ENCODE results near the gene GRID1. TPM values are rescaled to one million over a fixed set of nuclear protein-coding genes. Genes with fewer than 3 reads are reported as not detected.
"Not testable (repeated sequence)": the region's sequence is repeated elsewhere in the genome, so short reads cannot be mapped to it uniquely, and the experiment has no call there.

GRID1 gene
- total and polyA plus RNA-seq, 2 experiments from 2014 or later, result not detected

- 43% methylated on average over 7 of the region's 7 CpGs for WGBS, 2 experiments (ENCODE audit: low coverage in 1 of 2, low lambda C conversion rate in 2 of 2, missing lambda C conversion rate in 2 of 2)
- Histone ChIP-seq H3K9ac (no peak overlapping the region), H3K4me3 (no peak overlapping the region), H3K9me3 (ENCODE audit: low read depth) (no peaks in the 10 kb centered on the region), H3K4me1 (ENCODE audit: insufficient read depth) (no peaks in the 10 kb centered on the region), H3K36me3 (ENCODE audit: low read depth) (no peaks in the 10 kb centered on the region), H3K4me2 (ENCODE audit: unreplicated experiment) (no peak overlapping the region), H3K27ac (no peak overlapping the region), H4K20me1 (ENCODE audit: insufficient read depth) (no peaks in the 10 kb centered on the region), H3F3A (ENCODE audit: insufficient read depth) (no peaks in the 10 kb centered on the region), H3K27me3 (replicated peaks; ENCODE audit: insufficient read depth) (no peaks in the 10 kb centered on the region), H3K9me2 (ENCODE audit: insufficient read depth) (no peaks in the 10 kb centered on the region), H3K79me2 (ENCODE audit: insufficient read depth) (no peaks in the 10 kb centered on the region), H2AFZ (no peak overlapping the region)
- in situ Hi-C loops (cut with MboI), result no loop called here
- DNase-seq, result no peak
- TF ChIP-seq EZH2phosphoT487 (IDR thresholded peaks at IDR 0.05; ENCODE audit: insufficient read depth, low read depth), result no peak
- TF ChIP-seq EZH2 (IDR thresholded peaks at IDR 0.05; ENCODE audit: insufficient read depth, poor library complexity, severe bottlenecking), result no peak
Measured at GRCh38 chr10:85946713-85947326, 419.8 kb downstream of the GRID1 start.

GRCh38 chr10:85936161-85936560, 430.4 kb downstream of the GRID1 start:
- no peak overlapping the region for H3K4me3 ChIP-seq
- H3F3A ChIP-seq (ENCODE audit: insufficient read depth), result no peaks in the 10 kb centered on the region
- no peak overlapping the region for H2AFZ ChIP-seq
- no peaks in the 10 kb centered on the region for H3K9me2 ChIP-seq (ENCODE audit: insufficient read depth)
- 46 to 47% methylated on average over 1 of the region's 1 CpG for WGBS, 2 experiments (ENCODE audit: low coverage in 1 of 2, low lambda C conversion rate in 2 of 2, missing lambda C conversion rate in 2 of 2)
- TF ChIP-seq EZH2 (IDR thresholded peaks at IDR 0.05; ENCODE audit: insufficient read depth, poor library complexity, severe bottlenecking), result no peak
- TF ChIP-seq EZH2phosphoT487 (IDR thresholded peaks at IDR 0.05; ENCODE audit: insufficient read depth, low read depth), result no peak
- H3K9me3 ChIP-seq (ENCODE audit: low read depth), result no peaks in the 10 kb centered on the region
- no peak overlapping the region for H3K9ac ChIP-seq
- no peaks in the 10 kb centered on the region for H3K36me3 ChIP-seq (ENCODE audit: low read depth)
- no peak for DNase-seq
- no peaks in the 10 kb centered on the region for H3K79me2 ChIP-seq (ENCODE audit: insufficient read depth)
- no peaks in the 10 kb centered on the region for H3K4me1 ChIP-seq (ENCODE audit: insufficient read depth)
- no peaks in the 10 kb centered on the region for H4K20me1 ChIP-seq (ENCODE audit: insufficient read depth)
- in situ Hi-C loops (cut with MboI), result no loop called here
- no peak overlapping the region for H3K4me2 ChIP-seq (ENCODE audit: unreplicated experiment)
- H3K27ac ChIP-seq, result no peak overlapping the region
- H3K27me3 ChIP-seq (replicated peaks; ENCODE audit: insufficient read depth), result no peaks in the 10 kb centered on the region

GRCh38 chr10:85934586-85934985, 432.0 kb downstream of the GRID1 start:
- no peaks in the 10 kb centered on the region for H4K20me1 ChIP-seq (ENCODE audit: insufficient read depth)
- no peak for DNase-seq
- H3K27ac ChIP-seq, result no peak overlapping the region
- WGBS, 2 experiments (ENCODE audit: low coverage in 1 of 2, low lambda C conversion rate in 2 of 2, missing lambda C conversion rate in 2 of 2), result 12 to 28% methylated on average over 3 of the region's 3 CpGs
- H3F3A ChIP-seq (ENCODE audit: insufficient read depth), result no peaks in the 10 kb centered on the region
- no peaks in the 10 kb centered on the region for H3K36me3 ChIP-seq (ENCODE audit: low read depth)
- H2AFZ ChIP-seq, result no peak overlapping the region
- no peaks in the 10 kb centered on the region for H3K79me2 ChIP-seq (ENCODE audit: insufficient read depth)
- no peak overlapping the region for H3K9ac ChIP-seq
- no peak overlapping the region for H3K4me3 ChIP-seq
- H3K9me3 ChIP-seq (ENCODE audit: low read depth), result no peaks in the 10 kb centered on the region
- in situ Hi-C loops (cut with MboI), result no loop called here
- TF ChIP-seq EZH2phosphoT487 (IDR thresholded peaks at IDR 0.05; ENCODE audit: insufficient read depth, low read depth) (no peak), EZH2 (IDR thresholded peaks at IDR 0.05; ENCODE audit: insufficient read depth, poor library complexity, severe bottlenecking) (no peak)
- no peaks in the 10 kb centered on the region for H3K9me2 ChIP-seq (ENCODE audit: insufficient read depth)
- H3K27me3 ChIP-seq (replicated peaks; ENCODE audit: insufficient read depth), result no peaks in the 10 kb centered on the region
- H3K4me1 ChIP-seq (ENCODE audit: insufficient read depth), result no peaks in the 10 kb centered on the region
- no peak overlapping the region for H3K4me2 ChIP-seq (ENCODE audit: unreplicated experiment)

- H3K4me1 ChIP-seq (ENCODE audit: insufficient read depth); H3K79me2 ChIP-seq (ENCODE audit: insufficient read depth); H3K27me3 ChIP-seq (replicated peaks; ENCODE audit: insufficient read depth); H3K36me3 ChIP-seq (ENCODE audit: low read depth); H3K4me2 ChIP-seq (ENCODE audit: unreplicated experiment); H4K20me1 ChIP-seq (ENCODE audit: insufficient read depth); DNase-seq; H3K9me3 ChIP-seq (ENCODE audit: low read depth); H2AFZ ChIP-seq; H3K9me2 ChIP-seq (ENCODE audit: insufficient read depth); H3K4me3 ChIP-seq; in situ Hi-C loops (cut with MboI); H3K27ac ChIP-seq; H3K9ac ChIP-seq; H3F3A ChIP-seq (ENCODE audit: insufficient read depth): not testable (repeated sequence)
- 48 to 56% methylated on average over 7 of the region's 7 CpGs for WGBS, 2 experiments (ENCODE audit: low coverage in 1 of 2, low lambda C conversion rate in 2 of 2, missing lambda C conversion rate in 2 of 2)
Measured at GRCh38 chr10:85929993-85930392, 436.6 kb downstream of the GRID1 start.
